Activated CD8-positive, alpha-beta T cell treated with anti-CD3 and anti-CD28 coated beads for 36 hours (primary cell): Measurements from ENCODE around the gene RNF130. TPM values are rescaled to one million over a fixed set of nuclear protein-coding genes. Genes with fewer than 3 reads are reported as not detected.

Experiments
- ATAC-seq: fragments of 200-7000 bp; cut with Tn5 transposase; one replicate; pipeline ENCODE4 v1.10.0; 2021; ENCODE audit warnings: mild to moderate bottlenecking, moderate library complexity
- CTCF ChIA-PET: fragments of 350-600 bp; sonication (Branson Sonifier 250); formaldehyde crosslinking; loops from one replicate; lab custom pipeline; 2021; ENCODE audit warnings: antibody characterized with exemption; lab: Charles Lee
- POLR2A ChIA-PET: fragments of 350-600 bp; sonication (Branson Sonifier 250); formaldehyde crosslinking; loops from one replicate; lab custom pipeline; 2021; ENCODE audit warnings: antibody characterized with exemption; lab: Charles Lee
- DNase-seq: peaks from one replicate; pipeline ENCODE4 v3.0.0-alpha.2; 2020
- H3K27ac Mint-ChIP-seq: one replicate; pipeline ENCODE4 v1.8.0; 2021; ENCODE audit warnings: mild to moderate bottlenecking, mixed read lengths
- H3K27me3 Mint-ChIP-seq: one replicate; pipeline ENCODE4 v1.8.0; 2021; ENCODE audit warnings: mixed read lengths
- H3K36me3 Mint-ChIP-seq: one replicate; pipeline ENCODE4 v1.8.0; 2021; ENCODE audit warnings: low read depth, mixed read lengths
- H3K4me1 Mint-ChIP-seq: one replicate; pipeline ENCODE4 v1.8.0; 2021; ENCODE audit warnings: low read depth, mixed read lengths
- H3K4me3 Mint-ChIP-seq: one replicate; pipeline ENCODE4 v1.8.0; 2021; ENCODE audit warnings: mild to moderate bottlenecking, moderate library complexity, mixed read lengths
- H3K9me3 Mint-ChIP-seq: one replicate; pipeline ENCODE4 v1.8.0; 2021; ENCODE audit warnings: mixed read lengths
- intact Hi-C: fragments of 100-400 bp; cut with micrococcal nuclease; formaldehyde crosslinking; loops from one replicate; pipeline ENCODE4 v1.10.0; 2022
- total RNA-seq, 2 experiments: library from RNA; stranded (reverse); gene quantifications; one replicate each; pipeline ENCODE4 v1.2.3, GENCODE V29; 2021
- TF ChIP-seq, protein P1 (sequence below): fragments of 200-600 bp; IDR thresholded peaks from one replicate; pipeline ENCODE4 v1.8.0; 2022; ENCODE audit warnings: antibody characterized with exemption, mild to moderate bottlenecking

The RNF130 gene
- total RNA-seq, 2 experiments from 2014 or later, result 10.1 to 10.6 TPM

DNA sequence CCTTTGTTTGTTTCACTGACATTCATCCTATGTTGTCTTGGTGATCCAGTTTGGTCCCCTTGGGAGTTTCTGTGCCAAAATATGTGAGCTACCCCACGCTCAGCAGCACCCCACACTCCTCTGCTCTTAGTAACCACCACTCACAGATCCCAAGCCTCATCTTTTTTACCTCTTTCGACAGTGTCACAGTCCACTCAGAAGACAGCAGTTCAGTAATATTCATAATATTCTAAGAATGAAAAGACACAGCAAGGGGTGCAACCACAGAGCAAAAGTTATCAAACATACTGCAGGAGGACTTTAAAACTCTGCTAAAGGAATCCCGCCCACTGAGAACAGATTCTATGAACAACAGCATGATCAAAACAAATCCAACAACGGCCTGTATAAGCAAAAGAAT, 28.2 kb downstream of the RNF130 start:
- TF ChIP-seq, protein P1, sequence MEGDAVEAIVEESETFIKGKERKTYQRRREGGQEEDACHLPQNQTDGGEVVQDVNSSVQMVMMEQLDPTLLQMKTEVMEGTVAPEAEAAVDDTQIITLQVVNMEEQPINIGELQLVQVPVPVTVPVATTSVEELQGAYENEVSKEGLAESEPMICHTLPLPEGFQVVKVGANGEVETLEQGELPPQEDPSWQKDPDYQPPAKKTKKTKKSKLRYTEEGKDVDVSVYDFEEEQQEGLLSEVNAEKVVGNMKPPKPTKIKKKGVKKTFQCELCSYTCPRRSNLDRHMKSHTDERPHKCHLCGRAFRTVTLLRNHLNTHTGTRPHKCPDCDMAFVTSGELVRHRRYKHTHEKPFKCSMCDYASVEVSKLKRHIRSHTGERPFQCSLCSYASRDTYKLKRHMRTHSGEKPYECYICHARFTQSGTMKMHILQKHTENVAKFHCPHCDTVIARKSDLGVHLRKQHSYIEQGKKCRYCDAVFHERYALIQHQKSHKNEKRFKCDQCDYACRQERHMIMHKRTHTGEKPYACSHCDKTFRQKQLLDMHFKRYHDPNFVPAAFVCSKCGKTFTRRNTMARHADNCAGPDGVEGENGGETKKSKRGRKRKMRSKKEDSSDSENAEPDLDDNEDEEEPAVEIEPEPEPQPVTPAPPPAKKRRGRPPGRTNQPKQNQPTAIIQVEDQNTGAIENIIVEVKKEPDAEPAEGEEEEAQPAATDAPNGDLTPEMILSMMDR, result no peak
- no peak overlapping the region for H3K4me3 Mint-ChIP-seq
- H3K27me3 Mint-ChIP-seq, result no peaks in the 10 kb centered on the region
- ATAC-seq (no peak), DNase-seq (no peak)
- intact Hi-C loops, result no loop called here
- CTCF ChIA-PET, result no interaction called here
- POLR2A ChIA-PET, result interaction anchor here (0.6 kb wide), 1 partner anchor 21 kb away, joined by 3 read pairs; no protein-coding TSS in a partner anchor
- no peak overlapping the region for H3K27ac Mint-ChIP-seq
- peaks cover 5% of the 10 kb centered on the region for H3K36me3 Mint-ChIP-seq
- H3K9me3 Mint-ChIP-seq, result no peaks in the 10 kb centered on the region
- H3K4me1 Mint-ChIP-seq, result peaks cover 3% of the 10 kb centered on the region

DNA sequence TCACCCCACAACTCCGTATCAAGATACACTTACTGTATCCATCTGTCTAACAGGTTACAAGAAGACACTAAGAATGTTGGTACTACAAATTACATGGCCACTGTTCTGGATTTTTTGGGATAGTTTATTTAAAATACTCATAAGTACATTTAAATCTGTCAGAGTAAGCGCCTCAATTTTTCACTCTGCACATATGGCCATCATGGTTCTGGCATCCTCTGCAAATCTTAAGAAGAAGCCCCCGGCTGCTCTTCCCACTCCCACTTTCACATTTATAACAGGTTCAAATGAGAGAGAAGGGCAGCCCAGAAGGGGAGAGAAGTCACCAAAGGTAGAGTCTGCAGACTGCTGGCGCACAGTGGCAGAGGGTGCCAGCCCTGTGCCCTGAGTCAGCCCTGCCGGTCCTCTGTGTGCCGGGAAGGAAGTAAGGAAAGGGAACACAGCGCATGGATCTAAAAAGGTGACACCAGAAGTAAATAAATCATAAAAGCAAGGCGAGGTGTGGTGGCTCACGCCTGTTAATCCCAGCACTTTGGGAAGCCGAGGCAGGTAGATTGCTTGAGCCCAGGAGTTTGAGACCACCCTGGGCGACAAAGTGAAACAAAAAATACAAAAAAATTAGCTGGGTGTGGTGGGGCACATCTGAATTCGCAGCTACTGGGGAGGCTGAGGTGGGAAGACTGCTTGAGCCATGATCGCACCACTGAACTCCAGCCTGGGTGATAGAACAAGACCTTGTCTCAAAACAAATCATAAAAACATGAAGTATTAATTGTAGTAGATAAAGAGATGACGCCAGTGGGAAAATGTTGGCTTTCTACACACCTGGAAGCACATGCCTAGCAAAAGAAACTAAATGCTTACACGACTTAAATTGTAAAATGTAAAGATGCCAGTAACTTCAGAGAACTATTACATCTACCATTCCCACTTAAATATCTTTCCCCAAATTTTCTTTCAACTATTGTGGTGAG, 30.0 kb downstream of the RNF130 start:
- ChIA-PET POLR2A (no interaction called here), CTCF (no interaction called here)
- no peaks in the 10 kb centered on the region for H3K27me3 Mint-ChIP-seq
- peaks cover 21% of the 10 kb centered on the region for H3K36me3 Mint-ChIP-seq
- TF ChIP-seq, protein P1, result no peak
- DNase-seq (no peak), ATAC-seq (no peak)
- H3K4me1 Mint-ChIP-seq, result no peaks in the 10 kb centered on the region
- intact Hi-C loops, result no loop called here
- H3K27ac Mint-ChIP-seq, result no peak overlapping the region
- H3K9me3 Mint-ChIP-seq, result peaks cover 3% of the 10 kb centered on the region
- H3K4me3 Mint-ChIP-seq, result no peak overlapping the region

DNA sequence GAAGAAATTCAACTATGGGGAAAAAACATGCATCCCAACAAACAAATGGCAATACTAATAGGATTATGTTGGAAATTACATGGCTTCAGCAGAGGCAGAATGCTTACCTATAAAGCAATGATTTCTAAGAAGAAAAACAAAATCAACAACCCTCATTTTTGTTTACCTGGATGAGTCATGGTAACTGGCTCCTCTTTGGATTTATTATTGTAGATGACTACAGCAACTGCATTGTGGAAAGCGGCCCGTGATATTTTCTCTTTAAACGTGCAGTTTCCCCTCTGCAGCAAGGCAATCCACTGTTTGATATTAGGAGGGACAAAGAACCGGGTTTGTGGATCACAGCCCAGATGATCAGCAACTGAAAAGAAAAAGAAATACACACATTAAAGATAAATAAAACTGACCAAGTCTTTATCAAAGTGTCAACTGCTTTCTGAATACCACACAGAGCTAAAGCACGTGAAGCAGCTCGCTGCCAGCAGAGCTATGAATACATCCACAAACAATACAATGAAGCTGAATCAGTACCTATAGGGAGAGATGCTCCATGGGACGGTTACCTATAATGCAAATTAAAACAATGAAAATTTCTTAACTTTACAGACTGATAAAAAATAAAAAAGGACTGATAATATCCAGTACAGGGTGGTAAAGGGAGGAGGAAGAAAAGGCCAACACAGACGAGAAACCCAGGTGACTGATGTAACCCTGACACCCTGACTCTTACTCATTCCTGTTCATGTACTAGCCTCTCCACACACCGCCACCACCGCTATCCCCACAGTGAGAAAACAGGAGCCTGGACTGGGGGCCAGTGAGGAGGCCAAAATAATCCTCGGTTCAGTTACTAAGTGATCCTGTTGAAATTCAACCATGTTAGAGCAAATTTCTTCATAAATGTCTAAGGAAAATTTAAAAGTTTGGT, 31.0 kb downstream of the RNF130 start:
- Mint-ChIP-seq H3K4me3 (no peak overlapping the region), H3K9me3 (peaks cover 11% of the 10 kb centered on the region), H3K27ac (no peak overlapping the region), H3K36me3 (peaks cover 29% of the 10 kb centered on the region), H3K4me1 (no peaks in the 10 kb centered on the region), H3K27me3 (no peaks in the 10 kb centered on the region)
- DNase-seq, result no peak
- ChIA-PET POLR2A (no interaction called here), CTCF (no interaction called here)
- TF ChIP-seq, protein P1, result no peak
- intact Hi-C loops, result no loop called here
- no peak for ATAC-seq

DNA sequence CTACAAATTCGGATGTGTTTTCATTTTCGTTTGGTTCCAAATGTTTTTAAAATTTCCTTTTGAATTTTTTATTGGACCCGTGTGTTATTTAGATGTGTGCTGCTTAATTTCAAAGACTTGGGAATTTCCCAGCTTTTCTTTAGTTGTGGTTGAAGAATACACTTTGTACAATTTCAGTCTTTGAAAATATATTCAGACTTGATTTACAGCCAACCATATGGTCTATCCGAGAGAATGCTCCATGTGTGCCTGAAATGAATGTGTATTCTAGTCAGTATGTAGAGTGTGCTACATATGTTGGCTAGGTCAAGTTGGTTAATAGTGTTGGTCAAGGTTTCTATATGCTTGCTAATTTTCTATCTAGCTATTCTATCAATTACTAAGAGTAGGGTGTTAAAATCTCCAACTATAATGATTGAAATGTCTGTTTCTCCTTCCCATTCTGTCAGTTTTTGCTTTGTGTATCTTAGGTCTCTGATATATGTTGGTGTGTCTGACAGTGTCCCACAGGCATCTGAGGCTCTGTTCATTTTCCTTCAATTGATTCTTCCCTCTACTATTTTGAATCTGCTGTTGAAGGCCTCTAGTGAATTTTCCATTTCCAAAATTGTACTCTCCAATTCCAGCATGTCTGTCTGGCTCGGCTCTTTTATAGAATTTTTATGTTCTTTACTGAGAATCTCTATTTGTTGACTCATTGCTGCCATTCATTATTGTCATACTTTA, 36.2 kb downstream of the RNF130 start:
- ChIA-PET POLR2A (no interaction called here), CTCF (no interaction called here)
- TF ChIP-seq, protein P1, result no peak
- Mint-ChIP-seq H3K27ac (no peak overlapping the region), H3K4me3 (no peak overlapping the region), H3K4me1 (peaks cover 5% of the 10 kb centered on the region), H3K9me3 (peaks cover 16% of the 10 kb centered on the region), H3K27me3 (no peaks in the 10 kb centered on the region), H3K36me3 (peaks cover 41% of the 10 kb centered on the region)
- ATAC-seq, result no peak
- intact Hi-C loops, result no loop called here
- DNase-seq, result no peak
